GM12878 (cell line): ENCODE data around the gene RAB4B. TPM values are rescaled to one million over a fixed set of nuclear protein-coding genes. Genes with fewer than 3 reads are reported as not detected.

Experiments
- ATAC-seq: fragments of 200-7000 bp; cut with Tn5 transposase; 3 replicates; pipeline ENCODE4 v1.9.1; 2020; ENCODE audit warnings: mild to moderate bottlenecking, moderate library complexity
- BruUV-seq: library from RNA; stranded (reverse); fragments of 400-500 nt; replicated peaks from 2 replicates; lab custom pipeline; 2021; lab: Mats Ljungman, UMichigan
- CTCF ChIA-PET: fragments of 300-600 bp; sonication (Branson Sonifier 250); formaldehyde crosslinking; extraction: SDS; loops from one replicate; lab custom pipeline; 2021; ENCODE audit warnings: inconsistent platforms; lab: Yijun Ruan, JAX
- POLR2A ChIA-PET: fragments of 350-600 bp; formaldehyde crosslinking; extraction: SDS; loops from one replicate; lab custom pipeline; 2021; ENCODE audit warnings: inconsistent platforms; lab: Charles Lee
- RAD21 ChIA-PET: fragments of 300-600 bp; sonication (Branson Sonifier 250); formaldehyde crosslinking; loops from one replicate; lab custom pipeline; 2023; ENCODE audit warnings: antibody characterized with exemption; ENCODE audit not compliant: unreplicated experiment; lab: Charles Lee
- SMC1A ChIA-PET: fragments of 300-600 bp; sonication (Branson Sonifier 250); formaldehyde crosslinking; loops from one replicate; lab custom pipeline; 2023; ENCODE audit not compliant: unreplicated experiment, uncharacterized antibody; lab: Charles Lee
- DNase-seq: peaks from one replicate; pipeline ENCODE4 v3.0.0-alpha.2; 2011; ENCODE audit warnings: low read depth, low spot score
- FAIRE-seq: peaks from 3 replicates; lab custom pipeline; 2011; peaks lifted over from hg19 to GRCh38; lab: Jason Lieb, UNC
- H2AFZ ChIP-seq: 2 replicates; pipeline ENCODE4 v1.6.0; 2011; ENCODE audit warnings: low read depth, low read length, control low read depth; ENCODE audit not compliant: control insufficient read depth
- H3K27ac ChIP-seq: 2 replicates; pipeline ENCODE4 v1.5.1; 2011; ENCODE audit warnings: control low read depth; ENCODE audit not compliant: control insufficient read depth, insufficient read depth
- H3K27me3 ChIP-seq, 2 experiments: replicated peaks in 1 of 2; 2 replicates each; pipeline versions ENCODE4 v1.6.0 to v1.6.1; 2011; ENCODE audit warnings: low read length in 1 of 2; ENCODE audit not compliant: control insufficient read depth in 2 of 2, insufficient read depth in 2 of 2
- H3K36me3 ChIP-seq, 2 experiments: 2 replicates each; pipeline ENCODE4 v1.5.1; 2011; ENCODE audit warnings: low read length in 1 of 2; ENCODE audit not compliant: control insufficient read depth in 2 of 2, insufficient read depth in 2 of 2
- H3K4me1 ChIP-seq: 2 replicates; pipeline ENCODE4 v1.6.1; 2011; ENCODE audit warnings: mild to moderate bottlenecking, low read length, moderate library complexity, mixed read lengths; ENCODE audit not compliant: control insufficient read depth, insufficient read depth
- H3K4me2 ChIP-seq: 2 replicates; pipeline ENCODE4 v1.6.0; 2011; ENCODE audit warnings: control low read depth; ENCODE audit not compliant: control insufficient read depth, insufficient read depth
- H3K4me3 ChIP-seq: fragments of 200-600 bp; sonication (generic); 2 replicates; pipeline ENCODE4 v1.5.1; 2016
- H3K79me2 ChIP-seq: 2 replicates; pipeline ENCODE4 v1.6.0; 2011; ENCODE audit warnings: low read length; ENCODE audit not compliant: control insufficient read depth, insufficient read depth
- H3K9ac ChIP-seq: 2 replicates; pipeline ENCODE4 v1.8.0; 2011; ENCODE audit warnings: low read length, control low read depth, mixed read lengths; ENCODE audit not compliant: control insufficient read depth, insufficient read depth
- H3K9me3 ChIP-seq: replicated peaks from 3 replicates; pipeline ENCODE4 v1.5.1; 2011; ENCODE audit warnings: mild to moderate bottlenecking, low read length; ENCODE audit not compliant: control insufficient read depth, insufficient read depth
- H4K20me1 ChIP-seq: 2 replicates; pipeline ENCODE4 v1.6.0; 2011; ENCODE audit not compliant: control insufficient read depth, insufficient read depth
- CREM ChIP-seq: IDR thresholded peaks from 2 replicates; pipeline ENCODE4 v1.6.1; 2014; ENCODE audit warnings: antibody characterized with exemption, low read depth
- HCFC1 ChIP-seq: fragments of 150-350 bp; IDR thresholded peaks from 2 replicates; pipeline ENCODE4 v1.6.1; 2014; ENCODE audit warnings: low read length
- HSF1 ChIP-seq: fragments of 150-350 bp; IDR thresholded peaks from 2 replicates; pipeline ENCODE4 v1.6.1; 2014; ENCODE audit warnings: mild to moderate bottlenecking, low read depth, low read length
- JUNB ChIP-seq: IDR thresholded peaks from 2 replicates; pipeline ENCODE4 v1.6.1; 2016; ENCODE audit warnings: antibody characterized with exemption, mild to moderate bottlenecking
- NR2C2 ChIP-seq: IDR thresholded peaks from 2 replicates; pipeline ENCODE4 v1.6.1; 2011; ENCODE audit warnings: borderline replicate concordance, low read depth; ENCODE audit not compliant: control insufficient read depth, insufficient read length
- RFX5 ChIP-seq: IDR thresholded peaks from 2 replicates; pipeline ENCODE4 v1.6.1; 2011; ENCODE audit warnings: low read depth, low read length, improper control_type of control experiment
- RUNX3 ChIP-seq: IDR thresholded peaks from 2 replicates; pipeline ENCODE4 v1.6.1; 2012; ENCODE audit warnings: low read length, inconsistent platforms
- SMAD5 ChIP-seq: IDR thresholded peaks from 2 replicates; pipeline ENCODE4 v1.6.1; 2016; ENCODE audit warnings: antibody characterized with exemption, low read depth
- TBL1XR1 ChIP-seq: IDR thresholded peaks from 2 replicates; pipeline ENCODE4 v1.6.1; 2012; ENCODE audit warnings: low read depth, low read length, improper control_type of control experiment
- WGBS: methylation state at CpG from one replicate; pipeline ENCODE4 v1.1.6; 2016; ENCODE audit warnings: low lambda C conversion rate; ENCODE audit not compliant: insufficient replicate concordance, insufficient coverage; ENCODE audit errors: missing lambda C conversion rate; 5-methylcytosine and 5-hydroxymethylcytosine counted together
- in situ Hi-C: fragments of 300-500 bp; cut with MboI; formaldehyde crosslinking; loops from 9 replicates; pipeline ENCODE4 v1.14.3; 2018; ENCODE audit warnings: mixed read lengths
- intact Hi-C: fragments of 100-400 bp; cut with micrococcal nuclease; formaldehyde crosslinking; loops from one replicate; pipeline ENCODE4 v1.14.2; 2022; ENCODE audit not compliant: unreplicated experiment
- polyA plus RNA-seq, 11 experiments: library from polyadenylated mRNA; depleted of rRNA in 4 of 11; unstranded in 6 of 11; stranded (reverse) in 5 of 11; fragments of >200 nt; fragmentation: Nextera tagmentation in 4 of 11; fragmentation: Illumina TruSeq in 1 of 11; extraction: Ambion mirVana in 4 of 11; extraction: Trizol in 1 of 11; gene quantifications; 1 replicate in 1 of 11; 2 replicates in 10 of 11; pipeline versions ENCODE4 v1.2.1 to v1.2.3, GENCODE V29; 2011 to 2016; ENCODE audit warnings: inconsistent platforms in 2 of 11, missing spikeins in 2 of 11, low read depth in 1 of 11
- total RNA-seq, 4 experiments: library from RNA; depleted of rRNA in 3 of 4; stranded (reverse); fragments of >200 nt in 3 of 4; fragmentation: Illumina TruSeq in 1 of 4; extraction: Trizol in 1 of 4; gene quantifications; 2 replicates each; pipeline versions ENCODE4 v1.2.1 to v1.2.3, GENCODE V29; 2013 to 2021

RAB4B gene
- total and polyA plus RNA-seq, 10 of the 15 experiments (the other 5 are each of a cell fraction or from before 2014, with no cell fraction given) = 0.60 to 51.5 (median 27.7) TPM

- TF ChIP-seq RUNX3 = no peak
- no peak for TF ChIP-seq CREM
- no peak for TF ChIP-seq SMAD5
- TF ChIP-seq HCFC1 = no peak
- no peak for TF ChIP-seq HSF1
Observed at GRCh38 chr19:40742477-40742876, 35.6 kb upstream of the RAB4B start (continued).

GRCh38 chr19:40742886-40743285 is 35.2 kb upstream of the RAB4B start:
- in situ Hi-C loops (no loop called here), intact Hi-C loops (no loop called here)
- Histone ChIP-seq H3K4me1 (no peaks in the 10 kb centered on the region), H3K79me2 (peaks cover 3% of the 10 kb centered on the region), H4K20me1 (no peaks in the 10 kb centered on the region), H2AFZ (no peak overlapping the region), H3K27ac (no peak overlapping the region), H3K9me3 (no peaks in the 10 kb centered on the region), H3K27me3 (no peaks in the 10 kb centered on the region), H3K4me2 (no peak overlapping the region), H3K9ac (no peak overlapping the region), H3K36me3 (no peaks in the 10 kb centered on the region; a peak in 3 of 4 replicates), H3K4me3 (no peak overlapping the region)
- ATAC-seq (no peak), DNase-seq (no peak), FAIRE-seq (no peak)
- SMC1A ChIA-PET = interaction anchor here (1.5 kb wide), 1 partner anchor 80 kb away, joined by 3 read pairs; no protein-coding TSS in a partner anchor
- POLR2A ChIA-PET = interaction anchor here (1.5 kb wide), 1 partner anchor 26 kb away, joined by 5 read pairs; the partner anchor contains the start of genes COQ8B and ITPKC
- no peak for TF ChIP-seq NR2C2
- no peak for TF ChIP-seq TBL1XR1
- no peak for TF ChIP-seq RFX5
- TF ChIP-seq JUNB = no peak
- no TSS peak for BruUV-seq
- CTCF ChIA-PET = interaction anchor here (1.4 to 4.5 kb wide), 4 partner anchors 63 to 80 kb away, joined by 5 to 26 read pairs (median 7); no protein-coding TSS in a partner anchor
- RAD21 ChIA-PET = interaction anchor here (0.5 kb wide), 1 partner anchor 8 kb away, joined by 3 read pairs; no protein-coding TSS in a partner anchor
- 96% methylated on average over 12 of the region's 12 CpGs for WGBS
